ENCODE data around the gene LCN15. TPM values are rescaled to one million over a fixed set of nuclear protein-coding genes. Genes with fewer than 3 reads are reported as not detected.
"Not testable (repeated sequence)": the region's sequence is repeated elsewhere in the genome, so short reads cannot be mapped to it uniquely, and the experiment has no call there.

LCN15 gene
- total RNA-seq, 2 experiments from 2014 or later, result not detected

- H4K20me1 ChIP-seq (ENCODE audit: insufficient read depth, low read length), result no peaks in the 10 kb centered on the region
- H3K4me2 ChIP-seq (ENCODE audit: low read length), result peak overlapping the region; percentile 74
- H3K36me3 ChIP-seq (ENCODE audit: insufficient read depth, low read length), result no peaks in the 10 kb centered on the region
- no peak for DNase-seq (ENCODE audit: low spot score)
- no TSS peak for BruUV-seq (replicated peaks)
- H3K27ac ChIP-seq (ENCODE audit: low read depth, low read length, poor library complexity, severe bottlenecking), result no peak overlapping the region
- H3K4me1 ChIP-seq (ENCODE audit: insufficient read depth, low read length, poor library complexity, severe bottlenecking), result peaks cover 9% of the 10 kb centered on the region
- no peaks in the 10 kb centered on the region for H3K9me3 ChIP-seq (ENCODE audit: low read length)
- H3K9me2 ChIP-seq (ENCODE audit: insufficient read depth, low read length), result no peaks in the 10 kb centered on the region
- ChIA-PET POLR2A (no interaction called here), CTCF (ENCODE audit: unreplicated experiment) (interaction anchor here (0.6 kb wide), 1 partner anchor 20 kb away, joined by 3 read pairs; no protein-coding TSS in a partner anchor)
- intact Hi-C loops (cut with micrococcal nuclease; ENCODE audit: unreplicated experiment), result no loop called here
- H2AFZ ChIP-seq (ENCODE audit: low read length), result no peak overlapping the region
- no peak for TF ChIP-seq EZH2phosphoT487 (IDR thresholded peaks at IDR 0.05; ENCODE audit: borderline replicate concordance, low read depth, low read length)
- TF ChIP-seq, protein P1, sequence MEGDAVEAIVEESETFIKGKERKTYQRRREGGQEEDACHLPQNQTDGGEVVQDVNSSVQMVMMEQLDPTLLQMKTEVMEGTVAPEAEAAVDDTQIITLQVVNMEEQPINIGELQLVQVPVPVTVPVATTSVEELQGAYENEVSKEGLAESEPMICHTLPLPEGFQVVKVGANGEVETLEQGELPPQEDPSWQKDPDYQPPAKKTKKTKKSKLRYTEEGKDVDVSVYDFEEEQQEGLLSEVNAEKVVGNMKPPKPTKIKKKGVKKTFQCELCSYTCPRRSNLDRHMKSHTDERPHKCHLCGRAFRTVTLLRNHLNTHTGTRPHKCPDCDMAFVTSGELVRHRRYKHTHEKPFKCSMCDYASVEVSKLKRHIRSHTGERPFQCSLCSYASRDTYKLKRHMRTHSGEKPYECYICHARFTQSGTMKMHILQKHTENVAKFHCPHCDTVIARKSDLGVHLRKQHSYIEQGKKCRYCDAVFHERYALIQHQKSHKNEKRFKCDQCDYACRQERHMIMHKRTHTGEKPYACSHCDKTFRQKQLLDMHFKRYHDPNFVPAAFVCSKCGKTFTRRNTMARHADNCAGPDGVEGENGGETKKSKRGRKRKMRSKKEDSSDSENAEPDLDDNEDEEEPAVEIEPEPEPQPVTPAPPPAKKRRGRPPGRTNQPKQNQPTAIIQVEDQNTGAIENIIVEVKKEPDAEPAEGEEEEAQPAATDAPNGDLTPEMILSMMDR (conservative IDR thresholded peaks at IDR 0.05; ENCODE audit: low read length), result no peak
- no peaks in the 10 kb centered on the region for H3K79me2 ChIP-seq (ENCODE audit: insufficient read depth, low read depth, low read length)
- H3K4me3 ChIP-seq (ENCODE audit: low read depth, low read length, poor library complexity, severe bottlenecking), result peak overlapping the region; percentile 77
Observed at GRCh38 chr9:136712690-136713544, 51.4 kb downstream of the LCN15 start.

- ChIA-PET POLR2A (no interaction called here), CTCF (ENCODE audit: unreplicated experiment) (interaction anchor here (0.6 kb wide), 1 partner anchor 21 kb away, joined by 3 read pairs; no protein-coding TSS in a partner anchor)
- intact Hi-C loops (cut with micrococcal nuclease; ENCODE audit: unreplicated experiment), result no loop called here
Observed at GRCh38 chr9:136711751-136712689, 52.3 kb downstream of the LCN15 start, which contains the start of gene DIPK1B. Gene DIPK1B, plus strand, starts transcription at chr9:136712572. Its CDS starts 94 bp downstream, at chr9:136712666.

GRCh38 chr9:136711219-136711648 lies 53.1 kb downstream of the LCN15 start:
- H2AFZ ChIP-seq (ENCODE audit: low read length); intact Hi-C loops (cut with micrococcal nuclease; ENCODE audit: unreplicated experiment); POLR2A ChIA-PET; H3K79me2 ChIP-seq (ENCODE audit: insufficient read depth, low read depth, low read length); H3K4me2 ChIP-seq (ENCODE audit: low read length); H3K9me3 ChIP-seq (ENCODE audit: low read length); H3K4me1 ChIP-seq (ENCODE audit: insufficient read depth, low read length, poor library complexity, severe bottlenecking); H3K9me2 ChIP-seq (ENCODE audit: insufficient read depth, low read length); CTCF ChIA-PET (ENCODE audit: unreplicated experiment); H3K27ac ChIP-seq (ENCODE audit: low read depth, low read length, poor library complexity, severe bottlenecking); BruUV-seq (replicated peaks); H4K20me1 ChIP-seq (ENCODE audit: insufficient read depth, low read length); H3K4me3 ChIP-seq (ENCODE audit: low read depth, low read length, poor library complexity, severe bottlenecking); H3K36me3 ChIP-seq (ENCODE audit: insufficient read depth, low read length); DNase-seq (ENCODE audit: low spot score): not testable (repeated sequence)

More at GRCh38 chr9:136711751-136712689, 52.3 kb downstream of the LCN15 start, which contains the start of gene DIPK1B:
- Histone ChIP-seq H3K36me3 (ENCODE audit: insufficient read depth, low read length) (no peaks in the 10 kb centered on the region), H3K4me3 (ENCODE audit: low read depth, low read length, poor library complexity, severe bottlenecking) (peak within 1 kb of the TSS; percentile 77), H3K9me2 (ENCODE audit: insufficient read depth, low read length) (no peaks in the 10 kb centered on the region), H3K79me2 (ENCODE audit: insufficient read depth, low read depth, low read length) (no peaks in the 10 kb centered on the region), H3K4me2 (ENCODE audit: low read length) (peak within 1 kb of the TSS; percentile 74), H3K27ac (ENCODE audit: low read depth, low read length, poor library complexity, severe bottlenecking) (no peak within 1 kb of the TSS), H2AFZ (ENCODE audit: low read length) (no peak within 1 kb of the TSS), H4K20me1 (ENCODE audit: insufficient read depth, low read length) (no peaks in the 10 kb centered on the region), H3K4me1 (ENCODE audit: insufficient read depth, low read length, poor library complexity, severe bottlenecking) (peaks cover 9% of the 10 kb centered on the region), H3K9me3 (ENCODE audit: low read length) (no peaks in the 10 kb centered on the region)
- BruUV-seq (replicated peaks), result no TSS peak
- TF ChIP-seq EZH2phosphoT487 (IDR thresholded peaks at IDR 0.05; ENCODE audit: borderline replicate concordance, low read depth, low read length), result no peak
- TF ChIP-seq, protein P1 (conservative IDR thresholded peaks at IDR 0.05; ENCODE audit: low read length), result no peak
- peak; percentile 62 for DNase-seq (ENCODE audit: low spot score)

Measured in OCI-LY7 (cell line).